Neural cell (in vitro differentiated cells): ENCODE results near the gene FCAMR. TPM values are rescaled to one million over a fixed set of nuclear protein-coding genes. Genes with fewer than 3 reads are reported as not detected.

Experiments used
- H2AFZ ChIP-seq: fragments of 200-600, 300-800 bp; sonication (generic), shearing (Covaris generic); 2 replicates; pipeline ENCODE4 v1.6.0; 2014; ENCODE audit warnings: low read depth, mild to moderate bottlenecking, antibody characterized with exemption, low read length, moderate library complexity
- H3F3A ChIP-seq: fragments of 200-600 bp; shearing (Covaris generic); 2 replicates; pipeline ENCODE4 v1.6.1; 2016; ENCODE audit warnings: mild to moderate bottlenecking, moderate library complexity, mixed read lengths, antibody characterized with exemption, low read length; ENCODE audit not compliant: insufficient read depth, poor library complexity, severe bottlenecking
- H3K27ac ChIP-seq: fragments of 200-600, 300-800 bp; sonication (generic), shearing (Covaris generic); 2 replicates; pipeline ENCODE4 v1.5.1; 2014; ENCODE audit warnings: mild to moderate bottlenecking, low read length, moderate library complexity
- H3K27me3 ChIP-seq: fragments of 300-800, 200-600 bp; sonication (generic), shearing (Covaris generic); 2 replicates; pipeline ENCODE4 v1.6.0; 2014; ENCODE audit warnings: mild to moderate bottlenecking, low read depth, low read length, moderate library complexity; ENCODE audit not compliant: insufficient read depth
- H3K36me3 ChIP-seq: fragments of 300-800, 200-600 bp; sonication (generic), shearing (Covaris generic); 2 replicates; pipeline ENCODE4 v1.5.1; 2014; ENCODE audit warnings: mild to moderate bottlenecking, antibody characterized with exemption, low read length, moderate library complexity; ENCODE audit not compliant: insufficient read depth
- H3K4me2 ChIP-seq: fragments of 300-800, 200-600 bp; sonication (generic), shearing (Covaris generic); 2 replicates; pipeline ENCODE4 v1.6.0; 2014; ENCODE audit warnings: mild to moderate bottlenecking, low read length
- H3K4me3 ChIP-seq: fragments of 300-800, 200-600 bp; sonication (generic), shearing (Covaris generic); 2 replicates; pipeline ENCODE4 v1.5.1; 2014; ENCODE audit warnings: mild to moderate bottlenecking, low read length, moderate library complexity
- H3K79me2 ChIP-seq: fragments of 200-600 bp; shearing (Covaris generic); replicated peaks from 2 replicates; pipeline ENCODE4 v1.6.0; 2014; ENCODE audit warnings: mild to moderate bottlenecking, low read length, moderate library complexity; ENCODE audit not compliant: insufficient read depth
- H3K9ac ChIP-seq: fragments of 300-800, 200-600 bp; sonication (generic), shearing (Covaris generic); 2 replicates; pipeline ENCODE4 v1.6.1; 2016; ENCODE audit warnings: mild to moderate bottlenecking, low read length, mixed read lengths
- H3K9me2 ChIP-seq: fragments of 200-600 bp; shearing (Covaris generic); 2 replicates; pipeline ENCODE4 v1.6.1; 2016; ENCODE audit warnings: mild to moderate bottlenecking, low read length, mixed read lengths; ENCODE audit not compliant: insufficient read depth
- H3K9me3 ChIP-seq: fragments of 200-600, 300-800 bp; sonication (generic), shearing (Covaris generic); 2 replicates; pipeline ENCODE4 v1.6.1; 2016; ENCODE audit warnings: mild to moderate bottlenecking, mixed run types, low read length, moderate library complexity, mixed read lengths
- H4K20me1 ChIP-seq: fragments of 200-600 bp; shearing (Covaris generic); 2 replicates; pipeline ENCODE4 v1.6.1; 2016; ENCODE audit warnings: mild to moderate bottlenecking, mixed run types; ENCODE audit not compliant: insufficient read depth
- EP300 ChIP-seq: fragments of 450-650 bp; conservative IDR thresholded peaks from 2 replicates; pipeline ENCODE4 v1.6.1; 2014; ENCODE audit warnings: antibody characterized with exemption, mild to moderate bottlenecking, moderate library complexity; ENCODE audit not compliant: poor library complexity, severe bottlenecking
- EZH2 ChIP-seq: fragments of 200-600, 300-800 bp; shearing (Covaris generic), sonication (generic); IDR thresholded peaks from 2 replicates; pipeline ENCODE4 v1.6.1; 2014; ENCODE audit warnings: antibody characterized with exemption, low read length, borderline replicate concordance, mild to moderate bottlenecking; ENCODE audit not compliant: insufficient read depth, poor library complexity, severe bottlenecking
- MXI1 ChIP-seq: fragments of 450-650 bp; conservative IDR thresholded peaks from 2 replicates; pipeline ENCODE4 v1.6.1; 2014; ENCODE audit warnings: antibody characterized with exemption, mild to moderate bottlenecking; ENCODE audit not compliant: poor library complexity, severe bottlenecking
- POLR2AphosphoS5 ChIP-seq: IDR thresholded peaks from 2 replicates; pipeline ENCODE4 v1.6.1; 2012
- RAD21 ChIP-seq: fragments of 450-650 bp; conservative IDR thresholded peaks from 2 replicates; pipeline ENCODE4 v1.6.1; 2014; ENCODE audit warnings: antibody characterized with exemption, mild to moderate bottlenecking, moderate library complexity
- SMC3 ChIP-seq: fragments of 450-650 bp; conservative IDR thresholded peaks from 2 replicates; pipeline ENCODE4 v1.6.1; 2014; ENCODE audit warnings: antibody characterized with exemption, mild to moderate bottlenecking, moderate library complexity; ENCODE audit not compliant: poor library complexity
- TAF1 ChIP-seq: IDR thresholded peaks from 2 replicates; pipeline ENCODE4 v1.6.1; 2012; ENCODE audit warnings: low read depth
- polyA plus RNA-seq: library from polyadenylated mRNA; depleted of rRNA; stranded (reverse); fragments of >200 nt; gene quantifications from 2 replicates; pipeline ENCODE4 v1.2.3, GENCODE V29; 2014
- TF ChIP-seq, protein P1 (sequence below): fragments of 450-650 bp; IDR thresholded peaks from 2 replicates; pipeline ENCODE4 v1.5.1; 2014; ENCODE audit warnings: antibody characterized with exemption, mild to moderate bottlenecking, moderate library complexity; ENCODE audit not compliant: poor library complexity, severe bottlenecking
- TF ChIP-seq, protein P2 (sequence below): IDR thresholded peaks from 2 replicates; pipeline ENCODE4 v1.6.1; 2012; ENCODE audit warnings: borderline replicate concordance

The FCAMR gene
- polyA plus RNA-seq, 1 donor from 2014 or later, result not detected

DNA sequence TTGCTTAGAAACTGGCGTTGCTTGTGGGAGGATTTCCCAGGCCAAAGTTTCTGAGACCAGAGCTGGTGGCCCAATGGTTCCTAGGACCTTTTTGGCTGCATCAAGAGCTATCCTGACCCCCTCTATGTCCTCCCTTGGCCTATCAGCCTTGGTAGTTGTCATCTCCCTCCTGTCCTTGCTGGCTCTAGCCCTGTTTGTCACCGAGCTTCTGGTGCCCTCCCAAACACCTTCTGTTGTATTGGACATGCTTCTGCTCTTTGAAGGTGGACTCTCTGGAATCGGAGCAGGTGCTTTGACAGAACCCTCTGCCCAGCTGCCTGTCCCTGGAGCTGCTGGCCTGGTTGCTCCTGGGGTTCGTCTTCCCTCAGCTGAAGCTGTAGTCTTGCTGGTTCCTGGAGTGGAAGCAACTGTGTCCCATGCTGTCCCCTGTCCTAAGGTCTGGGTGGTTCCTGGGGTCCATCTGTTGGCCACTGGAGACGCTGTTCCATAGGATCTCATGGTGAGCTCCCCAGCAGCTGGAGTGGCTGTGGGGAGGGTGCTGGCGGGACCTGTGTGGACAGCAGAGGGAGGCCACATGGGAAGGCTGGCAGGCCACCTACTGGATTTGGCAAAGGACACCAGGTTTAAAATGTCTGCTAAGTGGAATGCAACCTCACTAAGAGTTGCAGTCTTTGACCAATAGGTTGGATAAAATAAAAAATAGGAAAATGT lies 9.4 kb downstream of the FCAMR start:
- no peaks in the 10 kb centered on the region for H3K36me3 ChIP-seq
- no peaks in the 10 kb centered on the region for H3K79me2 ChIP-seq
- H3K9ac ChIP-seq, result no peak overlapping the region
- no peaks in the 10 kb centered on the region for H3F3A ChIP-seq
- H3K4me2 ChIP-seq, result no peak overlapping the region
- H3K27me3 ChIP-seq, result no peaks in the 10 kb centered on the region
- no peak overlapping the region for H2AFZ ChIP-seq
- no peak overlapping the region for H3K27ac ChIP-seq
- no peaks in the 10 kb centered on the region for H3K9me3 ChIP-seq
- no peak overlapping the region for H3K4me3 ChIP-seq
- no peak for TF ChIP-seq EZH2
- TF ChIP-seq, protein P1, sequence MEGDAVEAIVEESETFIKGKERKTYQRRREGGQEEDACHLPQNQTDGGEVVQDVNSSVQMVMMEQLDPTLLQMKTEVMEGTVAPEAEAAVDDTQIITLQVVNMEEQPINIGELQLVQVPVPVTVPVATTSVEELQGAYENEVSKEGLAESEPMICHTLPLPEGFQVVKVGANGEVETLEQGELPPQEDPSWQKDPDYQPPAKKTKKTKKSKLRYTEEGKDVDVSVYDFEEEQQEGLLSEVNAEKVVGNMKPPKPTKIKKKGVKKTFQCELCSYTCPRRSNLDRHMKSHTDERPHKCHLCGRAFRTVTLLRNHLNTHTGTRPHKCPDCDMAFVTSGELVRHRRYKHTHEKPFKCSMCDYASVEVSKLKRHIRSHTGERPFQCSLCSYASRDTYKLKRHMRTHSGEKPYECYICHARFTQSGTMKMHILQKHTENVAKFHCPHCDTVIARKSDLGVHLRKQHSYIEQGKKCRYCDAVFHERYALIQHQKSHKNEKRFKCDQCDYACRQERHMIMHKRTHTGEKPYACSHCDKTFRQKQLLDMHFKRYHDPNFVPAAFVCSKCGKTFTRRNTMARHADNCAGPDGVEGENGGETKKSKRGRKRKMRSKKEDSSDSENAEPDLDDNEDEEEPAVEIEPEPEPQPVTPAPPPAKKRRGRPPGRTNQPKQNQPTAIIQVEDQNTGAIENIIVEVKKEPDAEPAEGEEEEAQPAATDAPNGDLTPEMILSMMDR, result no peak
- no peak for TF ChIP-seq MXI1
- TF ChIP-seq SMC3, result no peak
- no peak for TF ChIP-seq POLR2AphosphoS5
- TF ChIP-seq, protein P2, sequence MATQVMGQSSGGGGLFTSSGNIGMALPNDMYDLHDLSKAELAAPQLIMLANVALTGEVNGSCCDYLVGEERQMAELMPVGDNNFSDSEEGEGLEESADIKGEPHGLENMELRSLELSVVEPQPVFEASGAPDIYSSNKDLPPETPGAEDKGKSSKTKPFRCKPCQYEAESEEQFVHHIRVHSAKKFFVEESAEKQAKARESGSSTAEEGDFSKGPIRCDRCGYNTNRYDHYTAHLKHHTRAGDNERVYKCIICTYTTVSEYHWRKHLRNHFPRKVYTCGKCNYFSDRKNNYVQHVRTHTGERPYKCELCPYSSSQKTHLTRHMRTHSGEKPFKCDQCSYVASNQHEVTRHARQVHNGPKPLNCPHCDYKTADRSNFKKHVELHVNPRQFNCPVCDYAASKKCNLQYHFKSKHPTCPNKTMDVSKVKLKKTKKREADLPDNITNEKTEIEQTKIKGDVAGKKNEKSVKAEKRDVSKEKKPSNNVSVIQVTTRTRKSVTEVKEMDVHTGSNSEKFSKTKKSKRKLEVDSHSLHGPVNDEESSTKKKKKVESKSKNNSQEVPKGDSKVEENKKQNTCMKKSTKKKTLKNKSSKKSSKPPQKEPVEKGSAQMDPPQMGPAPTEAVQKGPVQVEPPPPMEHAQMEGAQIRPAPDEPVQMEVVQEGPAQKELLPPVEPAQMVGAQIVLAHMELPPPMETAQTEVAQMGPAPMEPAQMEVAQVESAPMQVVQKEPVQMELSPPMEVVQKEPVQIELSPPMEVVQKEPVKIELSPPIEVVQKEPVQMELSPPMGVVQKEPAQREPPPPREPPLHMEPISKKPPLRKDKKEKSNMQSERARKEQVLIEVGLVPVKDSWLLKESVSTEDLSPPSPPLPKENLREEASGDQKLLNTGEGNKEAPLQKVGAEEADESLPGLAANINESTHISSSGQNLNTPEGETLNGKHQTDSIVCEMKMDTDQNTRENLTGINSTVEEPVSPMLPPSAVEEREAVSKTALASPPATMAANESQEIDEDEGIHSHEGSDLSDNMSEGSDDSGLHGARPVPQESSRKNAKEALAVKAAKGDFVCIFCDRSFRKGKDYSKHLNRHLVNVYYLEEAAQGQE, result no peak
- TF ChIP-seq EP300, result no peak
- no peak for TF ChIP-seq TAF1
- no peak for TF ChIP-seq RAD21
- no peaks in the 10 kb centered on the region for H3K9me2 ChIP-seq
- no peaks in the 10 kb centered on the region for H4K20me1 ChIP-seq

DNA sequence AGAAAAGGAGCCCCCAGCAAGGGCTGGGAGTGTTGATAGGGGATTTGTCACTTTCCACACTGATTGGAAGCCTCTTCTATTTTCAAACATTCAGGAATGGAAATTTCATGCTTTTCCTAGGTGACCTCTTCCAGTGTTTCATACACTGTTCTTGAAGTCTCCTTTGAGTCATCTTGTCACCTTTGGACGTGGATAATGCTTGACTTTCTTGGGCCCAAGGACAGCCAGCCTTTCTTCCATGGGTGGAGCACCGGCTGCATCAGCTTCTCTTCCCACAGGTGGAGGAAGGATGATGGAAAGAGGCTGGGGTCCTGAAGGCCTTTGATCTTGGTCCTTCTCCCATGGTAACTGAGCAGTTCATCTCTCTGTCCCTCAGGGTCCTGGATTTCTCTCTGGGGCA lies 12.1 kb downstream of the FCAMR start:
- Histone ChIP-seq H3K9ac (no peak overlapping the region), H3K4me3 (no peak overlapping the region), H4K20me1 (no peaks in the 10 kb centered on the region), H3K9me2 (no peaks in the 10 kb centered on the region), H3F3A (no peaks in the 10 kb centered on the region), H2AFZ (no peak overlapping the region), H3K27ac (no peak overlapping the region), H3K27me3 (no peaks in the 10 kb centered on the region), H3K36me3 (no peaks in the 10 kb centered on the region), H3K79me2 (no peaks in the 10 kb centered on the region), H3K9me3 (no peaks in the 10 kb centered on the region), H3K4me2 (no peak overlapping the region)
- TF ChIP-seq SMC3 (no peak), EZH2 (no peak), MXI1 (no peak), EP300 (no peak), RAD21 (no peak), TAF1 (no peak), POLR2AphosphoS5 (no peak)
- TF ChIP-seq, protein P1, result no peak
- TF ChIP-seq, protein P2, result no peak
